ENCODE measurements around the gene ATP7B. TPM values are rescaled to one million over a fixed set of nuclear protein-coding genes. Genes with fewer than 3 reads are reported as not detected.
"Not testable (repeated sequence)": the region's sequence is repeated elsewhere in the genome, so short reads cannot be mapped to it uniquely, and the experiment has no call there.

The ATP7B gene
- total RNA-seq, 1 experiment from 2014 or later, result 4.4 TPM

DNA sequence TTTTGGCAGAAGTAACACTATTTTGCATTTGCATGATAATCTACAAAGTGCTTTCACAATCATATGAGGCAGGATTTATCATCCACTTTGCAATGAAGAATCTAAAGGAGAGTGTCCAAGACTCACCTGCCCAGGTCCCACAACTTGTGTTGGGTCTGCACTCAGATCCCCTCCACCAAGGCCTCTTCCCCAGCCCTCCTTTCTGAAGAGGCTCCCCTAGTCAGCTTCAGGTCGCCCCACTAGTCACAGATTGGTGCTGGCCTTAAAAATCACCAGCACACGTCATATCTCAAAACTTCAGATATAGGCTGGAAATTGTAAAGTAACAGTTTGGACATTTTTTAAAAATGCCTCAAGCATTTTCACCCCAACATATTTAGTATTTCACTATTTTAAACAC is 17.5 kb downstream of the ATP7B start:
- intact Hi-C loops (cut with micrococcal nuclease), result no loop called here
- TF ChIP-seq CTCF (conservative IDR thresholded peaks at IDR 0.05; ENCODE audit: low read depth, low read length), result no peak
- no peak for TF ChIP-seq EZH2 (IDR thresholded peaks at IDR 0.05; ENCODE audit: low read length, unreplicated experiment)
- no peak for TF ChIP-seq EZH2phosphoT487 (IDR thresholded peaks at IDR 0.05; ENCODE audit: borderline replicate concordance, low read length)
- peaks cover 4% of the 10 kb centered on the region for H3K4me1 ChIP-seq (ENCODE audit: insufficient read depth, low read length)
- no peaks in the 10 kb centered on the region for H3F3A ChIP-seq (ENCODE audit: low read length, unreplicated experiment)
- H3K27me3 ChIP-seq (ENCODE audit: low read length), result no peaks in the 10 kb centered on the region
- BruUV-seq (replicated peaks), result no TSS peak
- DNase-seq (no peak), ATAC-seq (no peak)
- no peak overlapping the region for H3K27ac ChIP-seq (ENCODE audit: low read length)
- CTCF ChIA-PET, result no interaction called here
- no peaks in the 10 kb centered on the region for H3K9me2 ChIP-seq (replicated peaks; ENCODE audit: low read length)
- no peaks in the 10 kb centered on the region for H3K79me2 ChIP-seq (ENCODE audit: low read length)
- POLR2A ChIA-PET (ENCODE audit: unreplicated experiment), result no interaction called here
- H3K9ac ChIP-seq (ENCODE audit: low read length), result no peak overlapping the region
- H3K9me3 ChIP-seq (ENCODE audit: low read length), result no peaks in the 10 kb centered on the region
- no peak overlapping the region for H3K4me3 ChIP-seq (ENCODE audit: low read length)
- H4K20me1 ChIP-seq (ENCODE audit: low read length), result no peaks in the 10 kb centered on the region
- no peak overlapping the region for H2AFZ ChIP-seq (ENCODE audit: low read length)
- H3K36me3 ChIP-seq (ENCODE audit: low read depth, low read length), result no peaks in the 10 kb centered on the region
- H3K4me2 ChIP-seq (ENCODE audit: low read length), result no peak overlapping the region

DNA sequence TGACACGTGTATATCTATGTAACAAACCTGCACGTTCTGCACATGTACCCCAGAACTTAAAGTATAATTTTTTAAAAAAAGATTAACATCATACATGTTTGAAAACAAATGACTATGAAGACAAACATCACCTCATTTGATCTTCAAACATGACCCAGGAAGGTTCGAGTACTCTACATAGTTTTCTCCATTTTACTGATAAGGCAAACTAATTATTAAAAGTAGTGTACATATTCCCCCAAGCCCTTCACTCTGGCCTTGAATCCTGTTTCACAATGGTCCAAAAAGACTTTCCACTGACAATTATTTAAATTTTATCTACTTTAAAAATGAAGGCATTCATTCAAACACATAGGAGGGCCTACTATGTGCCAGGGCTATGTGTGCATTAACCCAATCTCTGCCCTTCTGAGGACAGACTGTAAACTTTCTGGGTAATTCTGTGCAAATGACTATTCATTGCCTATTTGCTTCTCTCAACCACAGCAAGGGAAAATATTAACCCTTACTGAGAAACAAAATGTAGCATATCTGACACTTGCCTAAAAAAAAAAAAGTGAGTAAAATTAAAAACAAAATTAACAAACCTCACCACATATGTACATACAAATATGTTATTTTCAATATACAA is 22.1 kb downstream of the ATP7B start:
- ATAC-seq (no peak), DNase-seq (no peak)
- no peaks in the 10 kb centered on the region for H3K4me1 ChIP-seq (ENCODE audit: insufficient read depth, low read length)
- no peaks in the 10 kb centered on the region for H3F3A ChIP-seq (ENCODE audit: low read length, unreplicated experiment)
- H3K9me3 ChIP-seq (ENCODE audit: low read length), result no peaks in the 10 kb centered on the region
- ChIA-PET POLR2A (ENCODE audit: unreplicated experiment) (no interaction called here), CTCF (no interaction called here)
- H3K27me3 ChIP-seq (ENCODE audit: low read length), result no peaks in the 10 kb centered on the region
- no peak overlapping the region for H3K4me2 ChIP-seq (ENCODE audit: low read length)
- no peaks in the 10 kb centered on the region for H3K36me3 ChIP-seq (ENCODE audit: low read depth, low read length)
- no peak overlapping the region for H3K27ac ChIP-seq (ENCODE audit: low read length)
- no TSS peak for BruUV-seq (replicated peaks)
- no peak overlapping the region for H2AFZ ChIP-seq (ENCODE audit: low read length)
- no peaks in the 10 kb centered on the region for H4K20me1 ChIP-seq (ENCODE audit: low read length)
- no peak overlapping the region for H3K4me3 ChIP-seq (ENCODE audit: low read length)
- no peak overlapping the region for H3K9ac ChIP-seq (ENCODE audit: low read length)
- intact Hi-C loops (cut with micrococcal nuclease), result no loop called here
- no peak for TF ChIP-seq EZH2phosphoT487 (IDR thresholded peaks at IDR 0.05; ENCODE audit: borderline replicate concordance, low read length)
- TF ChIP-seq CTCF (conservative IDR thresholded peaks at IDR 0.05; ENCODE audit: low read depth, low read length), result no peak
- no peaks in the 10 kb centered on the region for H3K9me2 ChIP-seq (replicated peaks; ENCODE audit: low read length)
- H3K79me2 ChIP-seq (ENCODE audit: low read length), result no peaks in the 10 kb centered on the region

DNA sequence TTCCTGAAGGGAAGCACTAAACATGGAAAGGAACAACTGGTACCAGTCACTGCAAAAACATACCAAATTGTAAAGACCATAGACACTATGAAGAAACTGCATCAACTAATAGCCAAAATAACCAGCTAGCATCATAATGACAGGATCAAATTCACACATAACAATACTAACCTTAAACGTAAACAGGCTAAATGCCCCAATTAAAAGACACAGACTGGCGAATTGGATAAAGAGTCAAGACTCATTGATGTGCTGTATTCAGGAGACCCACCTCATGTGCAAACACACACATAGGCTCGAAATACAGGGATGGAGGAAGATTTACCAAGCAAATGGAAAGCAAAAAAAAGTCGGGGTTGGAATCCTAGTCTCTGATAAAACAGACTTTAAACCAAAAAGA is 26.3 kb downstream of the ATP7B start:
- H3K4me2 ChIP-seq (ENCODE audit: low read length); intact Hi-C loops (cut with micrococcal nuclease); H3K9me3 ChIP-seq (ENCODE audit: low read length); H3K36me3 ChIP-seq (ENCODE audit: low read depth, low read length); H3K9me2 ChIP-seq (replicated peaks; ENCODE audit: low read length); H2AFZ ChIP-seq (ENCODE audit: low read length); H3K79me2 ChIP-seq (ENCODE audit: low read length); DNase-seq; H3K9ac ChIP-seq (ENCODE audit: low read length); H3K4me3 ChIP-seq (ENCODE audit: low read length); H3K27me3 ChIP-seq (ENCODE audit: low read length); POLR2A ChIA-PET (ENCODE audit: unreplicated experiment); H4K20me1 ChIP-seq (ENCODE audit: low read length); H3K4me1 ChIP-seq (ENCODE audit: insufficient read depth, low read length); H3F3A ChIP-seq (ENCODE audit: low read length, unreplicated experiment); H3K27ac ChIP-seq (ENCODE audit: low read length); ATAC-seq; BruUV-seq (replicated peaks); CTCF ChIA-PET: not testable (repeated sequence)

DNA sequence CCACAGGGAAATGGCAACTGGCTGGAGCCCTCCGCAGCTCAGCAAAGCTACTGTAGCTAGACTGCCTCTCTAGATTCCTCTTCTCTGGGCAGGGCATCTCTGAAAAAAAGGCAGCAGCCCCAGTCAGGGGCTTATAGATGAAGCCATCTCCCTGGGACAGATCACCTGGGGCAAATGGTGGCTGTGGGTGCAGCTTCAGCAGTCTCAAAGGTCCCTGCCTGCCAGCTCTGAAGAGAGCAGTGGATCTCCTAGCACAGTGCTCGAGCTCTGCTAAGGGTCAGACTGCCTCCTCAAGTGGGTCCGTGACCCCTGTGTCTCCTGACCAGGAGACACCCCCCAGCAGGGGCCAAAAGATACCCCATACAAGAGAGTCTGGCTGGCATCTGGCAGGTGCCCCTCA is 28.0 kb downstream of the ATP7B start:
- H3K79me2 ChIP-seq (ENCODE audit: low read length); H3K27me3 ChIP-seq (ENCODE audit: low read length); H3K9me2 ChIP-seq (replicated peaks; ENCODE audit: low read length); CTCF ChIA-PET; H3K9me3 ChIP-seq (ENCODE audit: low read length); intact Hi-C loops (cut with micrococcal nuclease); H3K36me3 ChIP-seq (ENCODE audit: low read depth, low read length); H3F3A ChIP-seq (ENCODE audit: low read length, unreplicated experiment); DNase-seq; H3K4me2 ChIP-seq (ENCODE audit: low read length); H3K4me1 ChIP-seq (ENCODE audit: insufficient read depth, low read length); H3K9ac ChIP-seq (ENCODE audit: low read length); BruUV-seq (replicated peaks); ATAC-seq; POLR2A ChIA-PET (ENCODE audit: unreplicated experiment); H2AFZ ChIP-seq (ENCODE audit: low read length); H4K20me1 ChIP-seq (ENCODE audit: low read length); H3K27ac ChIP-seq (ENCODE audit: low read length); H3K4me3 ChIP-seq (ENCODE audit: low read length): not testable (repeated sequence)

All from PC-3 (cell line).